Upper lobe of left lung (tissue), 6 donors: ENCODE data around the gene TES. TPM values are rescaled to one million over a fixed set of nuclear protein-coding genes. Genes with fewer than 3 reads are reported as not detected.

ENCODE experiments used
- ATAC-seq, 2 donors: fragments of 200-7000 bp; cut with Tn5 transposase; one replicate each; pipeline ENCODE4 v1.9.1; 2022; ENCODE audit warnings: mild to moderate bottlenecking in 2 of 2, moderate library complexity in 2 of 2; ENCODE audit not compliant: low FRiP score in 2 of 2
- DNase-seq, 2 donors: peaks; one replicate each; pipeline ENCODE4 v3.0.0-alpha.2; 2019 to 2020
- H3K27ac ChIP-seq, 4 donors: fragments of 200-600 bp; sonication (generic); one replicate each; pipeline ENCODE4 v1.5.1; 2016 to 2019
- H3K27me3 ChIP-seq, 4 donors: fragments of 200-600 bp; sonication (generic); one replicate each; pipeline ENCODE4 v1.5.1; 2017 to 2019
- H3K36me3 ChIP-seq, 4 donors: fragments of 200-600 bp; sonication (generic); one replicate each; pipeline ENCODE4 v1.5.1; 2016 to 2019
- H3K4me1 ChIP-seq, 4 donors: fragments of 200-600 bp; sonication (generic); one replicate each; pipeline ENCODE4 v1.5.1; 2018 to 2019
- H3K4me3 ChIP-seq, 4 donors: fragments of 200-600 bp; sonication (generic); one replicate each; pipeline ENCODE4 v1.5.1; 2017 to 2019; ENCODE audit warnings: mild to moderate bottlenecking in 2 of 4, moderate library complexity in 1 of 4
- H3K9me3 ChIP-seq, 4 donors: fragments of 200-600 bp; sonication (generic); one replicate each; pipeline ENCODE4 v1.5.1; 2018 to 2019
- CTCF ChIP-seq, 6 experiments: fragments of 450-650 bp in 4 of 6; fragments of 200-600 bp in 2 of 6; sonication (generic) in 2 of 6; IDR thresholded peaks; one replicate each; pipeline ENCODE4 v1.5.1; 2016 to 2019; ENCODE audit warnings: antibody characterized with exemption in 6 of 6
- EP300 ChIP-seq, 4 donors: sonication (generic); formaldehyde crosslinking; IDR thresholded peaks; one replicate each; pipeline ENCODE4 v1.5.1; 2017; ENCODE audit warnings: antibody characterized with exemption in 4 of 4, control low read depth in 2 of 4
- POLR2A ChIP-seq, 4 donors: fragments of 450-650 bp; IDR thresholded peaks; one replicate each; pipeline ENCODE4 v1.5.1; 2016 to 2017; ENCODE audit warnings: antibody characterized with exemption in 4 of 4, mild to moderate bottlenecking in 2 of 4
- POLR2AphosphoS5 ChIP-seq, 2 donors: sonication (generic); formaldehyde crosslinking; IDR thresholded peaks; one replicate each; pipeline ENCODE4 v1.5.1; 2017; ENCODE audit warnings: antibody characterized with exemption in 2 of 2
- WGBS, 2 donors: methylation state at CpG; one replicate each; pipeline ENCODE4 v1.1.5; 2017 to 2018; 5-methylcytosine and 5-hydroxymethylcytosine counted together
- total RNA-seq, 6 donors: library from RNA; depleted of rRNA in 4 of 6; stranded (reverse); fragments of >200 nt in 4 of 6; gene quantifications; one replicate each; pipeline versions ENCODE4 v1.1.0 to v1.2.1, GENCODE V29; 2016 to 2021
- donor health status: DM: no; HTN: no; CAD: no; lungs with moderate emphysema.
- donor health status: DM: no; HTN: yes; CAD: no; lungs with severe emphysema.

TES gene
- total RNA-seq, 6 donors from 2014 or later: 58.0 to 159 (median 87.1) TPM

DNA sequence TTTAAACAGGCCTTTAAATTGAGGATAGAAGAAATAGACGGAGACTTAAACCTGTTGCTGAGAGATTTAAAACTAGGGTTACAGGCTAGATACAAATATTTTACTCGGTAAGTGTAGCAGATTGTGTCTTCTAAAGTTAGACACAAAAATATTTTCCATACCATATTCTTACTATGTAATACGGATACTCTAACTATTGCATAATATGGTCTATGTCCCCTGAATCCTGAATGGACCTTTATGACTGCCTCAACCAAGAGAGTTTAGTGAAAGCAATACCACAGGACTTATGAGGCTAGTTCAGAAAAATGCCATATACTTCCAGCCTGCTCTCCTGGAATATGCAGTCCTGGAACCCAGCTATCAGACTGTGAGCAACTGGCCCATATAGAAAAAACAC, 13.4 kb upstream of the TES start:
- no peaks in the 10 kb centered on the region for H3K4me1 ChIP-seq
- DNase-seq (no peak), ATAC-seq (no peak)
- no peaks in the 10 kb centered on the region for H3K27me3 ChIP-seq
- H3K9me3 ChIP-seq: no peaks in the 10 kb centered on the region
- TF ChIP-seq POLR2AphosphoS5 (IDR thresholded peaks at IDR 0.05) (no peak), EP300 (IDR thresholded peaks at IDR 0.05) (no peak), POLR2A (IDR thresholded peaks at IDR 0.05) (no peak), CTCF (IDR thresholded peaks at IDR 0.05) (no peak)
- WGBS, 2 donors: 93 to 96% methylated on average over 3 of the region's 3 CpGs
- no peak overlapping the region for H3K27ac ChIP-seq
- no peaks in the 10 kb centered on the region for H3K36me3 ChIP-seq
- H3K4me3 ChIP-seq: no peak overlapping the region

GRCh38 chr7:116197360-116197759, 13.0 kb upstream of the TES start:
- Histone ChIP-seq H3K9me3 (no peaks in the 10 kb centered on the region), H3K27ac (no peak overlapping the region), H3K27me3 (no peaks in the 10 kb centered on the region), H3K4me3 (no peak overlapping the region), H3K36me3 (no peaks in the 10 kb centered on the region), H3K4me1 (no peaks in the 10 kb centered on the region)
- no peak for DNase-seq
- whole genome bisulfite sequencing, 2 donors: 88 to 90% methylated on average over 3 of the region's 3 CpGs
- ATAC-seq: no peak
- no peak for TF ChIP-seq POLR2A (IDR thresholded peaks at IDR 0.05)
- TF ChIP-seq EP300 (IDR thresholded peaks at IDR 0.05): no peak
- TF ChIP-seq CTCF (IDR thresholded peaks at IDR 0.05): no peak
- no peak for TF ChIP-seq POLR2AphosphoS5 (IDR thresholded peaks at IDR 0.05)

DNA sequence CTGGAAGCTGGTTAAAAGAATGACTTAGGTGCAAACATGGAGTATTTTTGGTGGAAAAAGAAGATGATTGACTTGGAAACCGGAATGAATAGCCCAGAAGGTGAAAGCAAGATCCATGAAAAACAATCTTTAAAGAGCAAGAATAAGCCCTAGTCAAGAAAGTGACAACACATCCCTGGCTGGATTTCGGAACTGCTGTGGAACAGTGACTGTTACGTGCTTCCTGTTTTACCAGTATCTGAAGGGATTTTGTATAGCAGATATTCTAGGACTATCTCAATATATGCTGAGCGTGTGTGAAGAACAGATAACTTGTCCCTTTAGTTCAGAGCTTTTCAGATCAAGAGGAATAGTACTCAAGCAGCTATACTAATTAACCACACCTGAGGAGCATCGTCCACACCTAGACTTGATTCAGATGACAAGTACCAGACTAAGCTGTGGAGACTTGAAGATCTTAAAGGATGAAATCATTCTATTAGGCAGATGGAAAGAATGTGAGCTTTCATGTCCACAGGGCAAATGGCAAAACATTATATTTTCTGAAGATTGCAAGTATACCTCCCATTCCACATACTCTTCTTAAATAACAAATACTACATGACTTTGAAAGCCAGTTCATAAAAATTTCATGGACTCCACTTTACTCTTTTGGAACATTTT, 11.5 kb upstream of the TES start:
- no peaks in the 10 kb centered on the region for H3K4me1 ChIP-seq
- TF ChIP-seq EP300 (IDR thresholded peaks at IDR 0.05) (no peak), POLR2AphosphoS5 (IDR thresholded peaks at IDR 0.05) (no peak), POLR2A (IDR thresholded peaks at IDR 0.05) (no peak), CTCF (IDR thresholded peaks at IDR 0.05) (no peak)
- H3K27me3 ChIP-seq: no peaks in the 10 kb centered on the region
- no peaks in the 10 kb centered on the region for H3K9me3 ChIP-seq
- 95 to 96% methylated on average over 5 of the region's 5 CpGs for WGBS, 2 donors
- no peak overlapping the region for H3K27ac ChIP-seq
- no peaks in the 10 kb centered on the region for H3K36me3 ChIP-seq
- ATAC-seq (no peak), DNase-seq (no peak)
- H3K4me3 ChIP-seq: no peak overlapping the region

DNA sequence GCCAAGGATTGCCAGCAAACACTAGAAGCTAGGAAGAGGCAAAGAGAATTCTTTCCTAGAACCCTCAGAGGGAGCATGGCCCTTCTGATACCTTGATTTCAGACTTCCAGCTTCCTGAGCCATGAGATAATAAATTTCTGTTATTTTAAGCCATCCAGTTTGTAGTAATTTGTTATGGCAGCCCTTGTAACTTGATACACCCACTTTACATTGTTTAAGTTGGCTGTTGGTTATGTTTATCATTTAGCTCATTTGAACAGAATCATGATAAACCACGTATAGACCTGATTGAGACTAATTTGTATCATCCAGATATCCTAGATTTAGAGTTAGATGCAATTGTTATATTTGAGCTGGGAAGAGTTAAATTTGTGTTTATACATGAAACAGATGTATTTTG, 9.4 kb upstream of the TES start:
- no peaks in the 10 kb centered on the region for H3K4me1 ChIP-seq
- H3K27me3 ChIP-seq: no peaks in the 10 kb centered on the region
- no peak for DNase-seq
- no peak overlapping the region for H3K4me3 ChIP-seq
- no peak for ATAC-seq
- no peaks in the 10 kb centered on the region for H3K9me3 ChIP-seq
- no peaks in the 10 kb centered on the region for H3K36me3 ChIP-seq
- H3K27ac ChIP-seq: no peak overlapping the region
- 57 to 61% methylated on average over 1 of the region's 1 CpG for WGBS, 2 donors
- no peak for TF ChIP-seq EP300 (IDR thresholded peaks at IDR 0.05)
- TF ChIP-seq POLR2A (IDR thresholded peaks at IDR 0.05): no peak
- no peak for TF ChIP-seq CTCF (IDR thresholded peaks at IDR 0.05)
- no peak for TF ChIP-seq POLR2AphosphoS5 (IDR thresholded peaks at IDR 0.05)

- Histone ChIP-seq H3K27ac (no peak overlapping the region), H3K4me3 (no peak overlapping the region), H3K4me1 (peaks cover 0 to 7% (median 0%) of the 10 kb centered on the region in 4 donors), H3K9me3 (no peaks in the 10 kb centered on the region), H3K36me3 (no peaks in the 10 kb centered on the region), H3K27me3 (no peaks in the 10 kb centered on the region)
- TF ChIP-seq POLR2A (IDR thresholded peaks at IDR 0.05) (no peak), CTCF (IDR thresholded peaks at IDR 0.05) (no peak), POLR2AphosphoS5 (IDR thresholded peaks at IDR 0.05) (no peak), EP300 (IDR thresholded peaks at IDR 0.05) (no peak)
- WGBS, 2 donors: 94% methylated on average over 1 of the region's 1 CpG
- DNase-seq: no peak
- ATAC-seq: no peak
These were observed 4.2 kb upstream of the TES start for GRCh38 chr7:116206141-116206540.
